ENCODE data around the gene DISP2. TPM values are rescaled to one million over a fixed set of nuclear protein-coding genes. Genes with fewer than 3 reads are reported as not detected.

Gene DISP2
- polyA plus RNA-seq (2013, experiment 1 of 2): 0.45 TPM
- polyA plus RNA-seq (2013, experiment 2 of 2): 0.89 TPM

GRCh38 chr15:40357723-40358470, at the start of gene DISP2:
Gene DISP2 (plus strand): TSS chr15:40358219. CDS start chr15:40358322, 103 bp downstream.
- Histone ChIP-seq H3K27me3 (ENCODE audit: insufficient read depth, low read length) (peaks cover 49% of the 10 kb centered on the region), H3K4me3 (ENCODE audit: low read length) (peak within 1 kb of the TSS; percentile 65), H3K27ac (ENCODE audit: low read depth, low read length) (peak within 1 kb of the TSS; percentile 41; the same call in 1 of the 2 replicates), H3K9ac (ENCODE audit: low read depth, low read length) (peak within 1 kb of the TSS; percentile 36; the same call in 1 of the 2 replicates), H3K4me1 (ENCODE audit: insufficient read depth, low read length) (peaks cover 17% of the 10 kb centered on the region), H3K36me3 (ENCODE audit: insufficient read depth, low read length) (no peaks in the 10 kb centered on the region), H3K9me3 (ENCODE audit: insufficient read depth, low read depth, low read length) (no peaks in the 10 kb centered on the region)
- WGBS: 4% methylated on average over 82 of the region's 82 CpGs

- no peaks in the 10 kb centered on the region for H3K36me3 ChIP-seq (ENCODE audit: insufficient read depth, low read length)
- no peak overlapping the region for H3K9ac ChIP-seq (ENCODE audit: low read depth, low read length)
- H3K27ac ChIP-seq (ENCODE audit: low read depth, low read length): no peak overlapping the region
- WGBS: 66% methylated on average over 8 of the region's 8 CpGs
- H3K9me3 ChIP-seq (ENCODE audit: insufficient read depth, low read depth, low read length): no peaks in the 10 kb centered on the region
- peaks cover 30% of the 10 kb centered on the region for H3K4me1 ChIP-seq (ENCODE audit: insufficient read depth, low read length)
- peaks cover 19% of the 10 kb centered on the region; the same call in 1 of the 2 replicates for H3K27me3 ChIP-seq (ENCODE audit: insufficient read depth, low read length)
- no peak overlapping the region for H3K4me3 ChIP-seq (ENCODE audit: low read length)
Observed at GRCh38 chr15:40309344-40309862, 48.6 kb upstream of the DISP2 start.

GRCh38 chr15:40310001-40310959, 47.7 kb upstream of the DISP2 start:
- Histone ChIP-seq H3K4me3 (ENCODE audit: low read length) (no peak overlapping the region), H3K4me1 (ENCODE audit: insufficient read depth, low read length) (peaks cover 30% of the 10 kb centered on the region), H3K27me3 (ENCODE audit: insufficient read depth, low read length) (peaks cover 19% of the 10 kb centered on the region; the same call in 1 of the 2 replicates), H3K9me3 (ENCODE audit: insufficient read depth, low read depth, low read length) (no peaks in the 10 kb centered on the region), H3K36me3 (ENCODE audit: insufficient read depth, low read length) (no peaks in the 10 kb centered on the region), H3K27ac (ENCODE audit: low read depth, low read length) (no peak overlapping the region), H3K9ac (ENCODE audit: low read depth, low read length) (no peak overlapping the region)
- WGBS: 20% methylated on average over 4 of the region's 4 CpGs

- Histone ChIP-seq H3K36me3 (ENCODE audit: insufficient read depth, low read length) (no peaks in the 10 kb centered on the region), H3K9me3 (ENCODE audit: insufficient read depth, low read depth, low read length) (no peaks in the 10 kb centered on the region), H3K27ac (ENCODE audit: low read depth, low read length) (no peak overlapping the region), H3K9ac (ENCODE audit: low read depth, low read length) (no peak overlapping the region), H3K27me3 (ENCODE audit: insufficient read depth, low read length) (peaks cover 19% of the 10 kb centered on the region; the same call in 1 of the 2 replicates), H3K4me1 (ENCODE audit: insufficient read depth, low read length) (peaks cover 30% of the 10 kb centered on the region), H3K4me3 (ENCODE audit: low read length) (no peak overlapping the region)
- 86% methylated on average over 3 of the region's 3 CpGs for WGBS
Observed at GRCh38 chr15:40310993-40311392, 47.0 kb upstream of the DISP2 start.

GRCh38 chr15:40312370-40313158, 45.5 kb upstream of the DISP2 start:
- no peak overlapping the region for H3K27ac ChIP-seq (ENCODE audit: low read depth, low read length)
- no peaks in the 10 kb centered on the region for H3K36me3 ChIP-seq (ENCODE audit: insufficient read depth, low read length)
- peaks cover 20% of the 10 kb centered on the region for H3K4me1 ChIP-seq (ENCODE audit: insufficient read depth, low read length)
- peaks cover 19% of the 10 kb centered on the region; the same call in 1 of the 2 replicates for H3K27me3 ChIP-seq (ENCODE audit: insufficient read depth, low read length)
- 90% methylated on average over 10 of the region's 10 CpGs for WGBS
- H3K9me3 ChIP-seq (ENCODE audit: insufficient read depth, low read depth, low read length): no peaks in the 10 kb centered on the region
- H3K4me3 ChIP-seq (ENCODE audit: low read length): no peak overlapping the region
- H3K9ac ChIP-seq (ENCODE audit: low read depth, low read length): no peak overlapping the region

- no peak overlapping the region for H3K4me3 ChIP-seq (ENCODE audit: low read length)
- no peak overlapping the region for H3K27ac ChIP-seq (ENCODE audit: low read depth, low read length)
- no peaks in the 10 kb centered on the region for H3K36me3 ChIP-seq (ENCODE audit: insufficient read depth, low read length)
- WGBS: 83% methylated on average over 10 of the region's 10 CpGs
- H3K4me1 ChIP-seq (ENCODE audit: insufficient read depth, low read length): peaks cover 13% of the 10 kb centered on the region
- H3K27me3 ChIP-seq (ENCODE audit: insufficient read depth, low read length): peaks cover 19% of the 10 kb centered on the region; the same call in 1 of the 2 replicates
- no peaks in the 10 kb centered on the region for H3K9me3 ChIP-seq (ENCODE audit: insufficient read depth, low read depth, low read length)
- H3K9ac ChIP-seq (ENCODE audit: low read depth, low read length): no peak overlapping the region
Observed at GRCh38 chr15:40313531-40314398, 44.3 kb upstream of the DISP2 start.

- Histone ChIP-seq H3K27me3 (ENCODE audit: insufficient read depth, low read length) (peaks cover 16% of the 10 kb centered on the region; the same call in 1 of the 2 replicates), H3K27ac (ENCODE audit: low read depth, low read length) (no peak overlapping the region), H3K9me3 (ENCODE audit: insufficient read depth, low read depth, low read length) (no peaks in the 10 kb centered on the region), H3K4me3 (ENCODE audit: low read length) (no peak overlapping the region), H3K36me3 (ENCODE audit: insufficient read depth, low read length) (no peaks in the 10 kb centered on the region), H3K9ac (ENCODE audit: low read depth, low read length) (no peak overlapping the region), H3K4me1 (ENCODE audit: insufficient read depth, low read length) (peaks cover 4% of the 10 kb centered on the region; the same call in 1 of the 2 replicates)
- 89% methylated on average over 3 of the region's 4 CpGs for WGBS
Observed at GRCh38 chr15:40314723-40315276, 43.2 kb upstream of the DISP2 start.

GRCh38 chr15:40316931-40317330, 41.1 kb upstream of the DISP2 start:
- 92% methylated on average over 3 of the region's 3 CpGs for WGBS
- peaks cover 4% of the 10 kb centered on the region for H3K4me1 ChIP-seq (ENCODE audit: insufficient read depth, low read length)
- no peak overlapping the region for H3K4me3 ChIP-seq (ENCODE audit: low read length)
- H3K9me3 ChIP-seq (ENCODE audit: insufficient read depth, low read depth, low read length): no peaks in the 10 kb centered on the region
- no peak overlapping the region for H3K9ac ChIP-seq (ENCODE audit: low read depth, low read length)
- no peak overlapping the region for H3K27ac ChIP-seq (ENCODE audit: low read depth, low read length)
- no peaks in the 10 kb centered on the region for H3K36me3 ChIP-seq (ENCODE audit: insufficient read depth, low read length)
- H3K27me3 ChIP-seq (ENCODE audit: insufficient read depth, low read length): peaks cover 10% of the 10 kb centered on the region

- no peak overlapping the region for H3K4me3 ChIP-seq (ENCODE audit: low read length)
- peaks cover 12% of the 10 kb centered on the region for H3K27me3 ChIP-seq (ENCODE audit: insufficient read depth, low read length)
- H3K4me1 ChIP-seq (ENCODE audit: insufficient read depth, low read length): peaks cover 9% of the 10 kb centered on the region
- no peak overlapping the region for H3K9ac ChIP-seq (ENCODE audit: low read depth, low read length)
- no peaks in the 10 kb centered on the region for H3K9me3 ChIP-seq (ENCODE audit: insufficient read depth, low read depth, low read length)
- WGBS: 99% methylated on average over 3 of the region's 4 CpGs
- no peak overlapping the region for H3K27ac ChIP-seq (ENCODE audit: low read depth, low read length)
- no peaks in the 10 kb centered on the region for H3K36me3 ChIP-seq (ENCODE audit: insufficient read depth, low read length)
Observed at GRCh38 chr15:40317580-40317979, 40.4 kb upstream of the DISP2 start.
